Measurements from ENCODE around the gene CDCP2.

DNA sequence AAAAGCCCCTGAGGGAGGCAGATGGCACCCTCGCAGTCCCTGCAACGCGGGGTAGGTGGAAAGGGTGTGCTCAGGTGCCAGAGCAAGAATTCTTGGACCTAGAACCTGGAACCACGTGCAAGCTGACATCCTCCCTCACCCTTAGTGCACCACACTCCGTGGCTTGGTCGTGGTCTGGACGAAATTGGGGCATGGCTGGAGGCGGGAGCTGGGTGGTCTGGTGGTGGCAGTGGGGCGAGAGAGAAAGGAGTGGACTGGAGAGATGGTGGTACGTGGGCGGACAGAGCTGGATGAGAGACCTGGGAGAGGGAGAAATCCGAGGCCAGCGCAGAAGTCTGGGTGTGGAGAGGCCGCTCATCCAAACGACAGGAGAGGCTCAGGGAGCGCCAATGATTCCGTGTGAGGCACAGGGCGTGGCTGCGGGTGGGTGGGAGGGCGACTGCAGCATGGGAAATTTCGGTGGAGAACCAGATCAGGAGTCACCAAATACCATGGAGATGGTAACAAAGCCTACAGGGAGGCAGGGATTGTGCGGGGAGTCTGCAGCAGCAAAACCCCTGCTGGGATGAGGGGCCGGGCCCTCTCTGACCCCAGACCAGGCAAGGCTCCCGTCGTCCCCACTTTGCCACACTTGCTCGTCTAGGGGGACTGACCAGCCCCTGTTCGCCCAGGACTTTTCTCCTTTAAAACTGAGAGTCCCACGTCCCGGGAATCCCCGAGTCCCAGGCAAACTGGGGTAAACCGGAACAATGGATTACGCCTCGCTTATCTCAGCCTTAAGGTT lies 31.9 kb downstream of the CDCP2 start:
- TF ChIP-seq, protein P1, sequence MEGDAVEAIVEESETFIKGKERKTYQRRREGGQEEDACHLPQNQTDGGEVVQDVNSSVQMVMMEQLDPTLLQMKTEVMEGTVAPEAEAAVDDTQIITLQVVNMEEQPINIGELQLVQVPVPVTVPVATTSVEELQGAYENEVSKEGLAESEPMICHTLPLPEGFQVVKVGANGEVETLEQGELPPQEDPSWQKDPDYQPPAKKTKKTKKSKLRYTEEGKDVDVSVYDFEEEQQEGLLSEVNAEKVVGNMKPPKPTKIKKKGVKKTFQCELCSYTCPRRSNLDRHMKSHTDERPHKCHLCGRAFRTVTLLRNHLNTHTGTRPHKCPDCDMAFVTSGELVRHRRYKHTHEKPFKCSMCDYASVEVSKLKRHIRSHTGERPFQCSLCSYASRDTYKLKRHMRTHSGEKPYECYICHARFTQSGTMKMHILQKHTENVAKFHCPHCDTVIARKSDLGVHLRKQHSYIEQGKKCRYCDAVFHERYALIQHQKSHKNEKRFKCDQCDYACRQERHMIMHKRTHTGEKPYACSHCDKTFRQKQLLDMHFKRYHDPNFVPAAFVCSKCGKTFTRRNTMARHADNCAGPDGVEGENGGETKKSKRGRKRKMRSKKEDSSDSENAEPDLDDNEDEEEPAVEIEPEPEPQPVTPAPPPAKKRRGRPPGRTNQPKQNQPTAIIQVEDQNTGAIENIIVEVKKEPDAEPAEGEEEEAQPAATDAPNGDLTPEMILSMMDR (IDR thresholded peaks at IDR 0.05): no peak
- TF ChIP-seq ZFX (IDR thresholded peaks at IDR 0.05; ENCODE audit: borderline replicate concordance): no peak

All from 22Rv1 (cell line).